ENCODE data around the gene DBP.
"Not testable (repeated sequence)": the region's sequence is repeated elsewhere in the genome, so short reads cannot be mapped to it uniquely, and the experiment has no call there.

DNA sequence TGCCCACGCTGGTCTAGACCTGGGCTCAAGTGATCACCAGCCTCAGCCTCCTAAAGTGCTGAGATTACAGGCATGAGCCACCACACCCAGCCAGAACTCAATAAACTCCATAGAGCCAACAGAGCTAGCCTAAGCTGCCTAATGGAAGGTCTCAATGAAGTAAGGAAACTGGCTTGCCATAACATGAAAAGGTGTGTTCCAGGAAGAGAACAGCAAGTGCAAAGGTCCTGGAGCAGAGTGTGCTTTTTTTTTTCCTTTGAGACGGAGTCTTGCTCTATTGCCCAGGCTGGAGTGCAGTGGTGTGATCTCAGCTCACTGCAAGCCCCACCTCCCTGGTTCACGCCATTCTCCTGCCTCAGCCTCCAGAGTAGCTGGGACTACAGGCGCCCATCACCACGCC is 20.6 kb upstream of the DBP start:
- TF ChIP-seq POLR2A (IDR thresholded peaks at IDR 0.05; ENCODE audit: low read depth, low read length); FOXK2 (IDR thresholded peaks at IDR 0.05); BCL3 (IDR thresholded peaks at IDR 0.05; ENCODE audit: borderline replicate concordance, insufficient read depth, low read depth, low read length, poor library complexity, severe bottlenecking); MYC (IDR thresholded peaks at IDR 0.05; ENCODE audit: insufficient read depth, insufficient read length, insufficient replicate concordance, low read length, severe bottlenecking); TCF12 (IDR thresholded peaks at IDR 0.05; ENCODE audit: low read depth, low read length); KAT2A (conservative IDR thresholded peaks at IDR 0.05; ENCODE audit: control insufficient read depth, low read depth, low read length): not testable (repeated sequence)
- TF ChIP-seq, protein P1, sequence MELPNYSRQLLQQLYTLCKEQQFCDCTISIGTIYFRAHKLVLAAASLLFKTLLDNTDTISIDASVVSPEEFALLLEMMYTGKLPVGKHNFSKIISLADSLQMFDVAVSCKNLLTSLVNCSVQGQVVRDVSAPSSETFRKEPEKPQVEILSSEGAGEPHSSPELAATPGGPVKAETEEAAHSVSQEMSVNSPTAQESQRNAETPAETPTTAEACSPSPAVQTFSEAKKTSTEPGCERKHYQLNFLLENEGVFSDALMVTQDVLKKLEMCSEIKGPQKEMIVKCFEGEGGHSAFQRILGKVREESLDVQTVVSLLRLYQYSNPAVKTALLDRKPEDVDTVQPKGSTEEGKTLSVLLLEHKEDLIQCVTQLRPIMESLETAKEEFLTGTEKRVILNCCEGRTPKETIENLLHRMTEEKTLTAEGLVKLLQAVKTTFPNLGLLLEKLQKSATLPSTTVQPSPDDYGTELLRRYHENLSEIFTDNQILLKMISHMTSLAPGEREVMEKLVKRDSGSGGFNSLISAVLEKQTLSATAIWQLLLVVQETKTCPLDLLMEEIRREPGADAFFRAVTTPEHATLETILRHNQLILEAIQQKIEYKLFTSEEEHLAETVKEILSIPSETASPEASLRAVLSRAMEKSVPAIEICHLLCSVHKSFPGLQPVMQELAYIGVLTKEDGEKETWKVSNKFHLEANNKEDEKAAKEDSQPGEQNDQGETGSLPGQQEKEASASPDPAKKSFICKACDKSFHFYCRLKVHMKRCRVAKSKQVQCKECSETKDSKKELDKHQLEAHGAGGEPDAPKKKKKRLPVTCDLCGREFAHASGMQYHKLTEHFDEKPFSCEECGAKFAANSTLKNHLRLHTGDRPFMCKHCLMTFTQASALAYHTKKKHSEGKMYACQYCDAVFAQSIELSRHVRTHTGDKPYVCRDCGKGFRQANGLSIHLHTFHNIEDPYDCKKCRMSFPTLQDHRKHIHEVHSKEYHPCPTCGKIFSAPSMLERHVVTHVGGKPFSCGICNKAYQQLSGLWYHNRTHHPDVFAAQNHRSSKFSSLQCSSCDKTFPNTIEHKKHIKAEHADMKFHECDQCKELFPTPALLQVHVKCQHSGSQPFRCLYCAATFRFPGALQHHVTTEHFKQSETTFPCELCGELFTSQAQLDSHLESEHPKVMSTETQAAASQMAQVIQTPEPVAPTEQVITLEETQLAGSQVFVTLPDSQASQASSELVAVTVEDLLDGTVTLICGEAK (IDR thresholded peaks at IDR 0.05; ENCODE audit: borderline replicate concordance): not testable (repeated sequence)
- TF ChIP-seq, protein P2, sequence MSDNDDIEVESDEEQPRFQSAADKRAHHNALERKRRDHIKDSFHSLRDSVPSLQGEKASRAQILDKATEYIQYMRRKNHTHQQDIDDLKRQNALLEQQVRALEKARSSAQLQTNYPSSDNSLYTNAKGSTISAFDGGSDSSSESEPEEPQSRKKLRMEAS (IDR thresholded peaks at IDR 0.05; ENCODE audit: low read depth, low read length): not testable (repeated sequence)
- TF ChIP-seq, protein P3, sequence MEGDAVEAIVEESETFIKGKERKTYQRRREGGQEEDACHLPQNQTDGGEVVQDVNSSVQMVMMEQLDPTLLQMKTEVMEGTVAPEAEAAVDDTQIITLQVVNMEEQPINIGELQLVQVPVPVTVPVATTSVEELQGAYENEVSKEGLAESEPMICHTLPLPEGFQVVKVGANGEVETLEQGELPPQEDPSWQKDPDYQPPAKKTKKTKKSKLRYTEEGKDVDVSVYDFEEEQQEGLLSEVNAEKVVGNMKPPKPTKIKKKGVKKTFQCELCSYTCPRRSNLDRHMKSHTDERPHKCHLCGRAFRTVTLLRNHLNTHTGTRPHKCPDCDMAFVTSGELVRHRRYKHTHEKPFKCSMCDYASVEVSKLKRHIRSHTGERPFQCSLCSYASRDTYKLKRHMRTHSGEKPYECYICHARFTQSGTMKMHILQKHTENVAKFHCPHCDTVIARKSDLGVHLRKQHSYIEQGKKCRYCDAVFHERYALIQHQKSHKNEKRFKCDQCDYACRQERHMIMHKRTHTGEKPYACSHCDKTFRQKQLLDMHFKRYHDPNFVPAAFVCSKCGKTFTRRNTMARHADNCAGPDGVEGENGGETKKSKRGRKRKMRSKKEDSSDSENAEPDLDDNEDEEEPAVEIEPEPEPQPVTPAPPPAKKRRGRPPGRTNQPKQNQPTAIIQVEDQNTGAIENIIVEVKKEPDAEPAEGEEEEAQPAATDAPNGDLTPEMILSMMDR (IDR thresholded peaks at IDR 0.05 in 2 of 3, conservative IDR thresholded peaks at IDR 0.05 in 1 of 3; ENCODE audit: control insufficient read depth in 2 of 3, extremely low read depth in 1 of 3, insufficient read depth in 1 of 3, low read depth in 3 of 3, low read length in 3 of 3): not testable (repeated sequence)
